ENCODE data around the gene CD55. TPM values are rescaled to one million over a fixed set of nuclear protein-coding genes. Genes with fewer than 3 reads are reported as not detected.

The CD55 gene
- total RNA-seq, 1 donor from 2014 or later: 25.5 TPM

DNA sequence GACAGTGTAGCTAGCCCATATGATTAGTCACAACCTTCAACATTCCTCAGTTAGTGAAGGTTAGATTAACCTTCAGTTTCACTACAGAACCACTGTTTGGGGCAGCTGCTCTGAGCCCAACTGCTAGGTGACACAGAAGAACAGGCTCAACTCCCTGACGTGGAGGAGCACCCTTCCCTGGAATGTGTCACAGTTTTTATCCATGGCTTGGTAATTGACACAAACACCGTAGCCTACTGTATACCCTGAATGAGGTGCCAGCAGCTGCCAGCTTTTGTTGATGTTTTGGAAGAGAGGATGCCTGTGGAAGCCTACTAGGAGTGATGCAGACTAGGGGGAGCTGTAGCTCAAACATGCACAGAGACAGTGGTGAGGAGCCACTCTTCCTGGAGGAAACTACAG, 76.0 kb downstream of the CD55 start:
- Mint-ChIP-seq H3K36me3 (ENCODE audit: unreplicated experiment) (no peaks in the 10 kb centered on the region), H3K4me1 (ENCODE audit: low read depth, unreplicated experiment) (peaks cover 10% of the 10 kb centered on the region), H3K9me3 (ENCODE audit: unreplicated experiment) (peaks cover 8% of the 10 kb centered on the region), H3K4me3 (ENCODE audit: unreplicated experiment) (no peak overlapping the region), H3K27me3 (ENCODE audit: unreplicated experiment) (peaks cover 2% of the 10 kb centered on the region), H3K27ac (ENCODE audit: unreplicated experiment) (no peak overlapping the region)
- DNase-seq: no peak
- TF ChIP-seq, protein P1, sequence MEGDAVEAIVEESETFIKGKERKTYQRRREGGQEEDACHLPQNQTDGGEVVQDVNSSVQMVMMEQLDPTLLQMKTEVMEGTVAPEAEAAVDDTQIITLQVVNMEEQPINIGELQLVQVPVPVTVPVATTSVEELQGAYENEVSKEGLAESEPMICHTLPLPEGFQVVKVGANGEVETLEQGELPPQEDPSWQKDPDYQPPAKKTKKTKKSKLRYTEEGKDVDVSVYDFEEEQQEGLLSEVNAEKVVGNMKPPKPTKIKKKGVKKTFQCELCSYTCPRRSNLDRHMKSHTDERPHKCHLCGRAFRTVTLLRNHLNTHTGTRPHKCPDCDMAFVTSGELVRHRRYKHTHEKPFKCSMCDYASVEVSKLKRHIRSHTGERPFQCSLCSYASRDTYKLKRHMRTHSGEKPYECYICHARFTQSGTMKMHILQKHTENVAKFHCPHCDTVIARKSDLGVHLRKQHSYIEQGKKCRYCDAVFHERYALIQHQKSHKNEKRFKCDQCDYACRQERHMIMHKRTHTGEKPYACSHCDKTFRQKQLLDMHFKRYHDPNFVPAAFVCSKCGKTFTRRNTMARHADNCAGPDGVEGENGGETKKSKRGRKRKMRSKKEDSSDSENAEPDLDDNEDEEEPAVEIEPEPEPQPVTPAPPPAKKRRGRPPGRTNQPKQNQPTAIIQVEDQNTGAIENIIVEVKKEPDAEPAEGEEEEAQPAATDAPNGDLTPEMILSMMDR (IDR thresholded peaks at IDR 0.05; ENCODE audit: partially characterized antibody, unreplicated experiment): no peak

DNA sequence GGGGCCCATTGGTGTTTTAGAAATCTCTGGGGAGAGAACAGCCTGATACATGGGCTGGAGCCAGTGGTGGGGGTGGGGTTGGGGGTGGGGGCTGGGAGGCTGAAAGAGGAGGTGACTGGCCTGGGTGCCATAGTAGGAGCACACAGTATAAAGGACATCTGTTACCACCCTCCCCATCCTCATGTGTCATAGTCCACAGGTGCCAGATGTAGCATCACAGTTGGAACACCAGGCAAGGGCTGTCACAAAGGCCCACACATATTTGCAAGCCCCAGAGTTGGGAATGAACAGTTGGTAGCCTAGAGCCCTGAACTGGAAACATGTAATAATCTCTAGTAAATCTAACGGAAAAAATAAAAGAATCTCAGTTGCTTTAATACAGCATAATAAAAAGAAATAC, 77.5 kb downstream of the CD55 start:
- no peak for DNase-seq
- H3K27ac Mint-ChIP-seq (ENCODE audit: unreplicated experiment): peak overlapping the region; percentile 67
- no peaks in the 10 kb centered on the region for H3K36me3 Mint-ChIP-seq (ENCODE audit: unreplicated experiment)
- peaks cover 2% of the 10 kb centered on the region for H3K27me3 Mint-ChIP-seq (ENCODE audit: unreplicated experiment)
- peaks cover 10% of the 10 kb centered on the region for H3K4me1 Mint-ChIP-seq (ENCODE audit: low read depth, unreplicated experiment)
- TF ChIP-seq, protein P1 (IDR thresholded peaks at IDR 0.05; ENCODE audit: partially characterized antibody, unreplicated experiment): no peak
- no peak overlapping the region for H3K4me3 Mint-ChIP-seq (ENCODE audit: unreplicated experiment)
- H3K9me3 Mint-ChIP-seq (ENCODE audit: unreplicated experiment): peaks cover 6% of the 10 kb centered on the region

DNA sequence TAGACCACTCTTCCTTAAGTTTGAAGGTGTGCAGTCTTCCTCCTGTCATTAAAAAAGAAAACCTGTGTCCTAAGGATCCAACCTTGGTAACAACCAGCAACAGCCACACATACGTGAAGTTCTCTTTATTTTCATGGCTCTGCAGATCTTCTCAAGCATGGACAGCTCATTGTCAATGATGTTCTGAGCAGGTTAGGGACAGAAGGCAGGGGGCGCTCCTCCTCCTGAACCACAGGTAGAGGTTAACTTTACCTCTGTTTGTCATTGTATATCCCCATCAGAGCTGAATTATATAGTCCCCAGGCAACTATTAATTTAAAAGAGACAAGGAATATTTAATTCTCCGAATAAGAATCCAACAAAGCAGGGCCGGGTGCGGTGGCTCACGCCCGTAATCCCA, 80.1 kb downstream of the CD55 start:
- no peak overlapping the region for H3K27ac Mint-ChIP-seq (ENCODE audit: unreplicated experiment)
- no peaks in the 10 kb centered on the region for H3K36me3 Mint-ChIP-seq (ENCODE audit: unreplicated experiment)
- no peak overlapping the region for H3K4me3 Mint-ChIP-seq (ENCODE audit: unreplicated experiment)
- H3K27me3 Mint-ChIP-seq (ENCODE audit: unreplicated experiment): peaks cover 2% of the 10 kb centered on the region
- no peak for DNase-seq
- peaks cover 4% of the 10 kb centered on the region for H3K4me1 Mint-ChIP-seq (ENCODE audit: low read depth, unreplicated experiment)
- peaks cover 5% of the 10 kb centered on the region for H3K9me3 Mint-ChIP-seq (ENCODE audit: unreplicated experiment)
- TF ChIP-seq, protein P1 (IDR thresholded peaks at IDR 0.05; ENCODE audit: partially characterized antibody, unreplicated experiment): no peak

DNA sequence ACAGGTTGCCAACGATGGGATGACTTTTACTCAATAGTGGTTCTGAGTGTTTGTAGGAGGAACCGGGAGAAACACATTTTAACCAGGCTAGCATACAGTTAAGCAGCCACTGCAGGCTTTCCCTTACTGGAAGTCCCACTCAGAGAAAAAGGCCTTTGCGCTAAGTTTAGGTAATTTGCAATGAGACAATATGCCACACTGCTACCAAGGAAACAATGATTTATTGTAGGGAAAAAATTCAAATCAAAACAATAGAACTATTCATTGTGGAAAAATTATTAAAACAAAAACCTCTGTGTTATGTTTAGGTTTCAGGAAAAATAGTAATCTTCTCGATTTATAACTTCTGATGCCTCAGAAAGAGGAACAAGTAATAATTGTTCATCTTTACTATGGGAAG, 81.3 kb downstream of the CD55 start:
- TF ChIP-seq, protein P1 (IDR thresholded peaks at IDR 0.05; ENCODE audit: partially characterized antibody, unreplicated experiment): no peak
- Mint-ChIP-seq H3K27ac (ENCODE audit: unreplicated experiment) (no peak overlapping the region), H3K9me3 (ENCODE audit: unreplicated experiment) (peaks cover 5% of the 10 kb centered on the region), H3K4me1 (ENCODE audit: low read depth, unreplicated experiment) (peaks cover 4% of the 10 kb centered on the region), H3K4me3 (ENCODE audit: unreplicated experiment) (no peak overlapping the region), H3K27me3 (ENCODE audit: unreplicated experiment) (peaks cover 2% of the 10 kb centered on the region), H3K36me3 (ENCODE audit: unreplicated experiment) (no peaks in the 10 kb centered on the region)
- DNase-seq: no peak

DNA sequence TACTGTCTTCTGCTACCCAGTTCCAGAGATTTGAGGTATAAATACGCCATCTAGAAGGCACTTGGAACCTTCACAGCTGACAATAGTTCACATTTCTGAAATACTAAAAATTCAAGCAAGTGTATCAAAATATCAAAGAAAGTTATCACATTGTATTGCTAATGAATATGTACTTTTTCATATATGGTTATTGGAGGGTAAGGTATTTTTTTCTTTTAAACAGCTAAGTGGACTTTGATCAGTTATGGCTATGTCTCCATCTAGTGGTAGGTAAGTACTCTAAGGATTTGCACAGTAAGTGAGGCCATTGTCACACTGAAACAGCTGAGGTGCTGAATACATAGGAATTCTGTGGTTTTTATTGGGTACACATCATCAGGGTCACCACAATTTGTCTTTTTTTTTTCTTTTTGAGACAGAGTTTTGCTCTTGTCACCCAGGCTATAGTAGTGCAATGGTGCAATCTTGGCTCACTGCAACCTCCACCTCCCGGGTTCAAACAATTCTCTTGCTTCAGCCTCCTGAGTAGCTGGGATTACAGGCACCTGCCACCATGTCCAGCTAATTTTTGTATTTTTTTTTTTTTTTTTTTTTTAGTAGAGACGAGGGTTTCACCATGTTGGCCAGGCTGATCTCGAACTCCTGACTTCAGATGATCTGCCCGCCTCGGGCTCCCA, 83.5 kb downstream of the CD55 start:
- Mint-ChIP-seq H3K27ac (ENCODE audit: unreplicated experiment) (no peak overlapping the region), H3K36me3 (ENCODE audit: unreplicated experiment) (no peaks in the 10 kb centered on the region), H3K9me3 (ENCODE audit: unreplicated experiment) (no peaks in the 10 kb centered on the region), H3K4me1 (ENCODE audit: low read depth, unreplicated experiment) (no peaks in the 10 kb centered on the region), H3K4me3 (ENCODE audit: unreplicated experiment) (no peak overlapping the region), H3K27me3 (ENCODE audit: unreplicated experiment) (no peaks in the 10 kb centered on the region)
- no peak for DNase-seq
- TF ChIP-seq, protein P1 (IDR thresholded peaks at IDR 0.05; ENCODE audit: partially characterized antibody, unreplicated experiment): peak; percentile 80
